ENCODE data around the gene BCAN.

DNA sequence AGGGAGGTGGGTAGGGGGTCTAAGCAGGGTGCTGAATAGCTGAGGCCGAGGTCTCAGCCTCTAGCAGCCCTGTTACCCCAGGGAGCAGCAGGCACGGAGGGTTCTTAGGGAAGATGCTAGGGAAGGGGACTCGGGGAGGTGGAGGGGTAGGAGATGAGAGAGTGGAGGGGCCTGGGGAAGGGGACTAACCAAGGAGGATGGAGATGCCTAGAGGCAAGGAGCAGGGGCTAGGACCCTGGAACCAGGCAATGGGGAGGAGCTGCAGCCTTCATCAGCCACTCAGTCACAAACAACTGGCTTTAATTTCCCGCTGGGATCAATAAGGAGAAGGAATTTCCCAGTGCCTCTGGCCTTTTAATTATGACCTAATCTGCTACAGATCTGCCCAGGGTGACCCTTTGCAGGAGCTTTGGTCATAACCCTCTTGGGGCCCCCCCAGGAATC lies 66.3 kb downstream of the BCAN start:
- TF ChIP-seq POLR2AphosphoS5 (IDR thresholded peaks at IDR 0.05) (no peak), EP300 (IDR thresholded peaks at IDR 0.05) (no peak)
